ENCODE measurements around the gene HOXD9. TPM values are rescaled to one million over a fixed set of nuclear protein-coding genes. Genes with fewer than 3 reads are reported as not detected.

HOXD9 gene
- total RNA-seq: 4.7 TPM

GRCh38 chr2:176122683-176123410 is at the start of gene HOXD9:
TSS of gene HOXD9 (plus strand) at chr2:176122719. CDS start at chr2:176122769, 50 bp downstream.
- DNase-seq: no peak

- DNase-seq: no peak
These were observed 49.3 kb upstream of the HOXD9 start for GRCh38 chr2:176072951-176073904.

GRCh38 chr2:176074919-176075425 is 47.5 kb upstream of the HOXD9 start:
- DNase-seq: no peak

GRCh38 chr2:176075481-176075880 is 47.0 kb upstream of the HOXD9 start:
- no peak for DNase-seq

GRCh38 chr2:176076063-176076462 is 46.5 kb upstream of the HOXD9 start:
- DNase-seq: no peak

- no peak for DNase-seq
These were observed 45.7 kb upstream of the HOXD9 start for GRCh38 chr2:176076796-176077195.

- no peak for DNase-seq
These were observed 43.8 kb upstream of the HOXD9 start for GRCh38 chr2:176078541-176079284.

- no peak for DNase-seq
These were observed 43.2 kb upstream of the HOXD9 start for GRCh38 chr2:176079285-176079830.

- DNase-seq: no peak
These were observed 42.5 kb upstream of the HOXD9 start for GRCh38 chr2:176079831-176080539.

- DNase-seq: no peak
These were observed 41.8 kb upstream of the HOXD9 start for GRCh38 chr2:176080540-176081375.

GRCh38 chr2:176081376-176081836 is 41.1 kb upstream of the HOXD9 start:
- no peak for DNase-seq

GRCh38 chr2:176081837-176082524 is 40.5 kb upstream of the HOXD9 start:
- no peak for DNase-seq

GRCh38 chr2:176082525-176082823 is 40.0 kb upstream of the HOXD9 start:
- DNase-seq: no peak

GRCh38 chr2:176082824-176083751 is 39.4 kb upstream of the HOXD9 start:
- DNase-seq: no peak

GRCh38 chr2:176083796-176084261 is 38.7 kb upstream of the HOXD9 start, which contains the start of gene EVX2:
TSS of gene EVX2 (minus strand) at chr2:176083962. CDS start at chr2:176083776, 186 bp downstream.
- DNase-seq: no peak

- DNase-seq: no peak
These were observed 37.9 kb upstream of the HOXD9 start for GRCh38 chr2:176084611-176085119.

- DNase-seq: no peak
These were observed 37.3 kb upstream of the HOXD9 start for GRCh38 chr2:176085120-176085788.

Measured in skin of body (tissue), 2 donors.